Measurements from ENCODE around the gene FGD2.

DNA sequence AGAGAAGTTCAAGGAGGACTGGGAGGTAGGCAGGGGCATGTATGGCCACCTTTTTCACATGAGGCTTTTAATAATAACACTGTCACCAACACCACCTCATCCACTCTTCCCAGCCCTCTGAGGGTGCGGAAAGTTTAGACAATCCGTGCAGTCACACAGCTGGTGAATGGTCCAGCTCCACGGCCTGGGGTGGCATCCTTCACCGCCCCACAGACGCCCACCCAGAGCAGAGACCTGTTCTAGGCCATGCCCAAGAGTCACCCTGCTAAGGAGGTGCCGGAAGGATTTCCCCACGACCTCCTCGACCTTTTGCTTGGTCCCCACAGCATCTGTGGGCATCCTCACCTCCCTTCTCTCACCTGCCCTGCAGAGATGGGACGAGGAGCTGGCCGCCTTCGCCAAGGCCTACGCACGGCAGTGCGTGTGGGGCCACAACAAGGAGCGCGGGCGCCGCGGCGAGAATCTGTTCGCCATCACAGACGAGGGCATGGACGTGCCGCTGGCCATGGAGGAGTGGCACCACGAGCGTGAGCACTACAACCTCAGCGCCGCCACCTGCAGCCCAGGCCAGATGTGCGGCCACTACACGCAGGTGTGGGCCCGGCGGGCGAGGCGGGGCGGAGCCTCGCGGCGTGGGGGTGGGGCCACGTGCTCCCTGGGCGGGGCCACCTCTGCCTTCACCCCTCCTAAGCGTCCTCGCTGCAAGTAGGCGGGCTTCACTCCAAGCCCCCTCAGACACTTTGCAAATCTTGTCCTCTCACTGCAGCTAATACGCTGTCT is 46.5 kb upstream of the FGD2 start:
- no peak for TF ChIP-seq POLR2AphosphoS5 (IDR thresholded peaks at IDR 0.05; ENCODE audit: borderline replicate concordance, low read depth, low read length)
- TF ChIP-seq EZH2 (IDR thresholded peaks at IDR 0.05): no peak
- no peak for TF ChIP-seq FOXP2 (optimal IDR thresholded peaks at IDR 0.05; ENCODE audit: control extremely low read depth, extremely low read length, insufficient read depth)

Measured in SK-N-MC (cell line).